SIG-M5 (cell line): ENCODE data around the gene EIF2AK3.
"Not testable (repeated sequence)": the region's sequence is repeated elsewhere in the genome, so short reads cannot be mapped to it uniquely, and the experiment has no call there.

Source experiments
- DNase-seq: peaks from one replicate; lab custom pipeline; 2025; lab: John Stamatoyannopoulos, UW

Gene EIF2AK3

GRCh38 chr2:88596141-88596830 is 31.0 kb downstream of the EIF2AK3 start:
- no peak for DNase-seq

GRCh38 chr2:88591698-88592097 is 35.6 kb downstream of the EIF2AK3 start:
- DNase-seq, result no peak

DNA sequence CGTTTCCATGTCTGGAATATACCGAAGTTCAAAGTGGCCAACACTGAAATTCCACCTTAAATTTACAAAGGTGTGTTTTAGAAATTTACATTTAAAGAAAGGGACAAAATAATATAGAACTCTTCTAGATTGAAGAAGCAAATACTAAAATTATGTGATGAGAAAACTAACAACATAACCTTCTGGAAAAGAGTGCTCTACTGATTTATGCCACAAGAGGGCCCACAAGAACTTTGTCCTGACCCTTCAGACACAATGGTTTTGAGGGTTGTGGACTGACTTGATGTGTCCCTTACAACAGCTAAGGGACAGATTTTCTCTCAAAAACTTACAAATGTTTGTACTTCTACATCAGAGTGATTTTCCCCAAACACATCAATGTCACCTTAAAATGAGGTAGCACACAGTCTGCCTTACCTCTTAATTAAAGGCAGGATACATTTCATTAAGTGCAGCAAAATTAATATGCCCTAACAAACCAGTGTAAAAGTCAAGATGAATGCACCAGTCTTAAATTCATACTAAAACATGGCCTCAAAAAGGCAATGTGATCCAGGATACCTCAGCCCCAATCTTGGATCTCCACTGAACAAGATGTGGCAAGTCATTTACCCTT is 36.2 kb downstream of the EIF2AK3 start:
- DNase-seq, result no peak

- no peak for DNase-seq
Observed at GRCh38 chr2:88585969-88586368, 41.3 kb downstream of the EIF2AK3 start.

DNA sequence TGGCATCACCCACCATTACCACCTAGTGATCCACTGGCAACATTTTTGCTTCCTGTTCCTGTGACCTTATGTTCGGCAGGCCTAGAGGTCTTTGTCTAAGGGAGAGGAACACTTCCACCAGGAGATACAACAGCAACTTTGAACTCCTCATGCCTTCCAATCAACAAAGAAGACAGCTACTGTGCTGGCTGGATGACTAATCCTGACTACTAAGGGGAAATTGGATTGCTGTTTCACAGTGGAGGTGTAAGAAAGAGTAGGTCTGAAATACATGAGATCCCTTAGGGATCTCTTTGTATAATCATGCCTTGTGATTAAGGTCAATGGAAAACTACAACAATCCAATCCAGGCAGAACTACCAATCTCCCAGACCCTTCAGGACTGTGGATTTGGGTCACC is 45.2 kb downstream of the EIF2AK3 start:
- DNase-seq, result no peak

DNA sequence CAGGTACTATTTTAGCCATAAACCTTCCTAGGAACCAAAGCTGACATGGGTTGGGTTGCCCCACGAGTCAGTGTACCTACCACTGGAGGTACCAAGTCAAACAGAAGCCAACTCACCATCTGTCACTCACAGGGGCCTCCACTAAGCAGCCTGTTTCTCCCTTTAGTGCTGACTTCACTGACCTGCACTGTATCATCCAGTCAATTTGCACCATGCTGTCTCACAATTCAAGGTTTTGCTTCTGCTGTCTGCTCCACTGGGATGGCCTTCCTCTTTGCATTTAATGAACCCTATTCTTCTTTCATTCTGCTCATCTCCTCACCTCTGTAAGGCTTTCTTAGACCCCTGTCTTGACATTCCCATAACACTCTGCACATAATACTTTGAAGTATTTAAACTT is 47.2 kb downstream of the EIF2AK3 start:
- DNase-seq, result no peak

DNA sequence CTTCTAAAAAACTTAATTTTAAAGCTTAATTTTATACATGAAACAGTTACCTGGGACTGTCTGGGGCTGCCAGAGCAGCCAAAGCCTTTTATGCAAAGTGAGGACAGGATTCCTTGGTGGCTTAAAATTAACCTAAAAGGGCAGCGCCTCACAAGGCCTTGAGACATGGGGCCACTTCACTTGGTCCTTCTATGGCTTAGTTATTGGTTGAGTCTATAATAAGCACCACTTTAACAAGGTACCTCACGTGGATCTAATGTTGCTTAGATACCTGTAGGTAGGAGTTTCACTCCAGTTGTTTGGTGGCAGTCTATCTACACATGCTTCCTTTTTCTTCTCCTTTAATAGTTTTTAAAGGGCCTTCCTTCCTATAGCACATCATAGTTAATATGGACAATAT is 51.6 kb downstream of the EIF2AK3 start:
- DNase-seq, result no peak

- DNase-seq, result no peak
Observed at GRCh38 chr2:88575051-88575450, 52.2 kb downstream of the EIF2AK3 start.

DNA sequence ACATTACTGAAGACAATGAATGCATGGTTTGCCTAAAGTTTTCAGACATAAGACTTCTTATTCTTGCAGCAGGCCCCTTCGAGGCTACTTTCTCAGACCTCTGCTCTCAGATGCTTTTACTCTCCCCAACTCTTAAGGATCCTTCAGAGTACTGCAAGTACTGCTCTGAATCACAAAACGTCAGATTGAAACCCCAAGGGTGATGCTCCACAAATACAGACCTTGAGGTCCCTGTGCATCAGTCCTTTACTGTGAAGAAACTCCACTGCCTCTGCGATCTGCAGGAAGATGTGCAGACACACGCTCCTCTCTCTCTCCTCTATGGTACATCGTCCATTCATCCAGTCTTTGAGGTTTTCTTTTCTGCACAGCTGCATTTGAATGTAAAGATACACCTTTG is 52.8 kb downstream of the EIF2AK3 start:
- no peak for DNase-seq

- DNase-seq, result no peak
Observed at GRCh38 chr2:88568179-88568578, 59.1 kb downstream of the EIF2AK3 start.

GRCh38 chr2:88564402-88564801 is 62.9 kb downstream of the EIF2AK3 start:
- DNase-seq, result no peak

DNA sequence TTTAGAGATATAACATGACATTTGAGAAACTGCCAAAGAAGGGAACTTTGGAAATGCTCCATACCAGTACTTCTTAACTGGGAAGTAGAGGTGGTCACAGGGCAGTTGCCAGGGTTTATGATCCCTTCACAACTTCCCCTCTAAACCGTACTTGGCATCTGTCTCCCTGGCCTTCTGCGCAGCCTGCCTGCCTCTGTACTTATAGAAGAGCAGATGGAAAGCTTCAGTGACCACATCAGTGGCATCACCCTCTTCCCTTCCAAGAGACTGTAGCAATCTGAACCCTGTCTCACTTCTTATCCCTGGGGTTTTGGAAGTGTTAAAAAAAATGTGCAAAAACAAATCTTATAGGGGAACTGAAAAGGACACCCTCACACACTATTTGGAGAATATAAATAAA is 64.1 kb downstream of the EIF2AK3 start:
- no peak for DNase-seq

DNA sequence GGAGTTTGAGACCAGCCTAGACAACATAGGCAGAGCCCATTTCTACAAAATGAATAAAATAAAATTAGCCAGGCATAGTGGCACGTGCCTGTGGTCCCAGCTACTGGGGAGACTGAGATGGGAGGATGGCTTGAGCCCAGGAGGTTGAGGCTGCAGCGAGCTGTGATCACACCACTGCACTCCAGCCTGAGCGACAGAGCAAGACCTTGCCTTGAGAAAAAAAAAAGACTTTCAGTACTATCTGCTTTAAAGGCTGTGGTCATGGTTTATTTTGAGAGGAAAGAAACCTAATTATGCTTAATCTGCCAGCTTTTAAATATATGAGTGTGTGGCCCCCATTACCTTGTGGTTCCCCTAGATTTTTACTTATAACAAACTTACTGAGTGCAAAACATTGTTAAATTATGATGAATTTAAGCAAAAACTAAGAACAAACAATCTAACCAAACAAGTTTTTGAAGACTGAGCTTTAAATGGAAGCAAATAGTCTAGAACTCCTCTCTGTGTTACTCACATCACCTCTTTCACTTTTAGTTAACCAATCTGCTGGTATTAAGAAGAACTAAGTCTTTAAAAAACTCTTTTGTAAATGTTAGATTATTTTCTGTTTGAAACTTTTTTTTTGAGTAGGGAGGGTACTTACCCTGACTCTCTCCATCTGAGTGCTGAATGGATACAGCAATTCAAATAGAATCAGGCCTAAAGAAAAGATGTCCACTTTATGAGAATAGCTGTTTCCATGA is 65.4 kb downstream of the EIF2AK3 start:
- DNase-seq, result no peak

DNA sequence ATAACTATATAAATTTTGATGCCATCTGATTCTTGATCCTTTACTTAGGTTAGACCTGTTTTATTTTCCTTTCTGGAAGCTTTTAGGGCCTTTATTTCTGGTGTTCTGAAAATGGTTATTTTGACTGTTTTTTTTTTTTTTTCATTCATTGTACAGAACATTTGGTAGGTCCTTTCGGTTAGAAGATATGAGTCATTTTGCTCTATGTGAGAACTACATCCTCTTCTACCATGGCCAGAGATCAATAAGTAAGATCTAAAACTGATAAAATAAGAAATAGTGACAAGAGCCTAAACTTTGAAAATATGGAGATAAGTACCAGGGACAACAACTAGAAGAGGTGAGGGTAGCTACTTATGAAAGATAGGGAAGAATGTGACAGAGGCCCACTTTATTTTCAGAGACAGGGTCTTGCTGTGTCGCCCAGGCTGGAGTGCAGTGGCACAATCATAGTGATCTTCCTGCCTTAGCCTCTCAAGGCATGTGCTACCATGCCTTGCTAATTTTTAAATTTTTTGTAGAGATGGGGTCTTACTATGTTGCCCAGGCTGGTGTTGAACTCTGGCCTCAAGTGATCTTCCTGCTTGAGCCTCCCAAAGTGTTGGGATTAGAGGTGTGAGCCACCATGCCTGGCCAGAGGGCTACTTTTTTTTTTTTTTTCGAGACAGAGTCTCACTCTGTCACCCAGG is 66.5 kb downstream of the EIF2AK3 start:
- DNase-seq, result no peak

DNA sequence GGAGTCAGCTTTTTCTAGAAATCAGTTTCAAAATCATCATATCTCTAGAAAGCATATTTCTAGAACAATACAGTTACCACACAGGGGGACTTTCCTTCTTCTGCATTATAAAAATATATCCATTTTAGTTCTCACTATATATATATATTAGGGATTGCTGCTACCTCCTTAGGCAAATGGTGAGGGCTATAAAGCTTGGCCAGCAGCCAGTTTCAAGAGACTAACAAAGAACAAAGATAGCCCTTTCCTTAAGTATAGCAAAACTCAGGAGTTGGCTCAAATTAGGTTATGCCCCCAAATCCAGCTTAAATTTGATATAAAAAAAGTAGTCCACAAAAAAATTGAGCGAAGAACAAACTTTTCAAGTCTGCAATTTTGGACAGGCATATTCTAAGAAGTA is 70.0 kb downstream of the EIF2AK3 start:
- no peak for DNase-seq

DNA sequence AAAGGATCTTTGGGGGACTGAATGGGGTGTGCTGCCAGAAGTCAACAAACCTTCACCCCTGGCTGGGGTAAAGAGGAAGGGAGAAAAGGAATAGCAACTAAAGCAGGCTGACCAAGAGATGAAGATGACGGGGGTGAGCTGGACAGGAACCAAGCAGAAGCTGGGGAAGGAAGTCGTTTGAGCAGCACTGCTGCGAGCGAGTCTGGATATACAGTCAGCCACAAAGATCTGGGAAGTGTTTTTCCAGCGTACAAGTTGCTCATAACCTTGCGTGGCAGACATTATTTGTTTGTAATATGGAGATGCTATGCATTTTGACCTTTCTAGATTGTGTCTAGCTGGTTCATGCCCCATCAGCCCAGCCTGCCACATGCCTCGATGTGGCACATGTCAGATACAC is 71.2 kb downstream of the EIF2AK3 start:
- no peak for DNase-seq

- no peak for DNase-seq
Observed at GRCh38 chr2:88554189-88554588, 73.1 kb downstream of the EIF2AK3 start.

DNA sequence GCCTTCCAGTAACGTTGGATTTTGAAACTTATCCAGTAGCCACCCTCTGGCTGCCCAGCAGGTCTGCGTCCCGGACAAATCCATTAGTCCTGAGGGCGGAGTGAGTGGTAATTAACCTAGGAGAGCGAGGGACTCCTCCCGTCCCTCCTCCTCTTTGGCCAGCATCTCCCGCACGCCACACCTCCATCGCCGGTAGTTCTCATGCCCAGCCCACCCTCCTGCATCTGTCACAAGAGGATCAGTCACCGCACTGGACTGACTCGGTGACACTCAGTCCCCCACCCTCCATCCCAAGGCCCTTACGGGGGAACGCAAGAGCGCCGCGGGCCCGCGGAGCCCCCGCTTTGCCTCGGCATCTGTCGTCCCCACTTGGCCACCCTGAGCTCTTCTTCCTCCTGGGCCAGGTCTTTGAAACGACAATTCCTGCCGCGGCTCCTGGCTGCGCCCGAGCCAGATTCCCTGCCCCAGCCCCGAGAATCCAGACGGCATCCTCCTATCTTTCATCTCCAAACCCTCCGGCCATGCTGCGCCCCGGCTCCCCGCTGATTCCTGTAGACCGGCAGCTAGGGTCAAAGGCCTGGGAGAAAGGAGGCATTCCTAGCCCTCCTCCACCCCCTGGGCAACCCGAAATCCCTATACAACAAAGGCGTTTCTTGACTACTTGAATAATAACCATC is 77.5 kb downstream of the EIF2AK3 start:
- no peak for DNase-seq

DNA sequence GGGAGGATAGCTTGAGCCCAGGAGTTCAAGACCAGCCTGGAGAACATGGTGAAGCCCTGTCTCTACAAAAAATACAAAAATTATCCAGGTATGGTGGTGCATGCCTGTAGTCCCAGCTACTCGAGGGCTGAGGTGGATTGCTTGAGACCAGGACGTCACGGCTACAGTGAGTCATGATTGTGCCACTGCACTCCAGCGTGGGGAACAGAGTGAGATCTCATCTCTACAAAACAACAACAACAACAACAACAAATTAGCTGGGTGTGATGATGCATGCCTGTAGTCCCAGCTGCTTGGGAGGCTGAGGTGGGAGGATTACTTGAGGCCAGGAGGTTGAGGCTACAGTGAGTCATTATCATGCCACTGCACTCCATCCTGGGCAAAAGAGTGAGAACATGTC is 81.0 kb downstream of the EIF2AK3 start:
- not testable (repeated sequence) for DNase-seq

DNA sequence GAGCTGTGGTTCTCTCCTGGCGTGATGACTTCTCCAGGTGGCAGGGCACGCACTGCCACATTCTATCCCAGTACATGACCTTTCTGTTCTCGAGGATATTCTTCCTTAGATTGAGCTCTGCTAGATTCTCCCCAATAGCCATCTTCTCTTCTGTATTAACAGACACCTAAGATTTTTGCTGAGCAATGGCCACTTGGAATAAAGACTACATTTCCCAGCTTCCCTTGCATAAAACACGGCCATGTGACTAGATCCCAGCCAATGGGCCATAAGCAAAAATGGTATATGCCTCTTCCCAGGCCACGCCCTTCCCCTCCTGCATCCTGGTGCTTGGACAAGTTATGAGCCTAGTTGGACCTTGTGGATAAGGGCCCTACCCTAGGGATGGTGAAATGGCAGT is 82.1 kb downstream of the EIF2AK3 start:
- no peak for DNase-seq

DNA sequence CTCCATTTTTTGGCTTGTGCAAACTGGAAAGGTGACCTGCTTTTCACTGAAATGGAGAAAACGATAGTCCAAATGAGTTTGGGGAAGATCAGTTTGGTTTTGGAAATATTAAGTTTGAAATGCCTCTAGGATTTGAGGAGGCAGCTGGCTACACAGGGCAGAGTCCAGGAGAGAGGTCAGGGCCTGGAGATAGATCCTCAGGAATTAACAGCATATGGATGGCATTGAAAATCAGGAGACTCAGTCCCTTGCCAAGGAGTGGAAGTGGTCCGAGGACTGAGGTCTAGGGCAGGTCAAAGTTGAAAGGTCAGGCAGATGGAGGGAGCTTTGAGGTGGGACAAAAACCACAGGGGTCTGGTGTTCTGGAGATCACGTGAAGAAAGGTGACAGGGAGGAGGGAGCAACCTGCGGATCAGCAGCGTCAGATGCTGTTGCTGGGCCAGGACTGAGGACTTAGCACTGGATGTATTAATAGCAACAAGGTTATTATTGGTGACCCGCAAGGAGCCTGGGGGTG is 83.7 kb downstream of the EIF2AK3 start:
- DNase-seq, result no peak

DNA sequence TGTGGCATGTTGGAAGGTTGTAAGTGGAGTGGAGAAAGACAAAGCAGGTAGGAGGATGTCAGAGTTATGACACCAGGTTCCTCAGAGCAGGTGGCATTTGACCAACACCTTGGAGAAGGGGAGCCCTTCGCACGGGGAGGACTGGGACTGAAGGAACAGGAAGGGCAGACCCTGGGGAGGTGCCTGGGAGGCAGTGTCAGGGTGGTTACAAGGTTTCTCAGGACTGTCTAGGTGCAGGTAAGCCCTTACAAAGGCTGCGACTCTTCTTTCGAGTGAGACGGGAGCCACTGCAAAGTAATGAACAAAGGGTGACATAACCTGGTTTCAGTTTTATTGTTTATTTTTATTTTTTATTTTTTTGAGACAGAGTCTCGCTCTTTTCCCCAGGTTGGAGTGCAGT is 84.6 kb downstream of the EIF2AK3 start:
- no peak for DNase-seq
